Tibial nerve (tissue), 4 donors: Measurements from ENCODE around the gene PPP2R3B. TPM values are rescaled to one million over a fixed set of nuclear protein-coding genes. Genes with fewer than 3 reads are reported as not detected.

ENCODE experiments used
- DNase-seq, 2 donors: peaks; one replicate each; pipeline ENCODE4 v3.0.0-alpha.2; 2019; ENCODE audit warnings: low spot score in 2 of 2
- H3K27ac ChIP-seq, 4 donors: fragments of 200-600 bp; sonication (generic) in 3 of 4; one replicate each; pipeline ENCODE4 v1.5.1; 2017 to 2019; ENCODE audit warnings: mild to moderate bottlenecking in 1 of 4
- H3K27me3 ChIP-seq, 2 donors: fragments of 200-600 bp; sonication (generic) in 1 of 2; one replicate each; pipeline versions ENCODE4 v1.5.1 to v1.6.0; 2017 to 2019
- H3K36me3 ChIP-seq, 3 donors: fragments of 200-600 bp; sonication (generic); one replicate each; pipeline ENCODE4 v1.5.1; 2018 to 2019
- H3K4me1 ChIP-seq, 4 donors: fragments of 200-600 bp; sonication (generic) in 3 of 4; one replicate each; pipeline ENCODE4 v1.5.1; 2017 to 2019
- H3K4me3 ChIP-seq, 4 donors: fragments of 200-600 bp; sonication (generic) in 3 of 4; one replicate each; pipeline ENCODE4 v1.5.1; 2017 to 2019; ENCODE audit warnings: mild to moderate bottlenecking in 1 of 4, moderate library complexity in 1 of 4
- H3K9me3 ChIP-seq, 4 donors: fragments of 200-600 bp; sonication (generic) in 3 of 4; one replicate each; pipeline ENCODE4 v1.5.1; 2017 to 2019
- CTCF ChIP-seq, 5 experiments: fragments of 200-600 bp in 3 of 5; fragments of 450-650 bp in 2 of 5; sonication (generic) in 3 of 5; IDR thresholded peaks; one replicate each; pipeline ENCODE4 v1.5.1; 2016 to 2019; ENCODE audit warnings: antibody characterized with exemption in 5 of 5, mild to moderate bottlenecking in 3 of 5, moderate library complexity in 2 of 5
- EP300 ChIP-seq, 2 donors: sonication (generic); formaldehyde crosslinking; IDR thresholded peaks; one replicate each; pipeline ENCODE4 v1.6.1; 2017; ENCODE audit warnings: antibody characterized with exemption in 2 of 2, mild to moderate bottlenecking in 1 of 2
- POLR2A ChIP-seq, 2 donors: fragments of 450-650 bp; IDR thresholded peaks; one replicate each; pipeline ENCODE4 v1.6.1; 2017; ENCODE audit warnings: antibody characterized with exemption in 2 of 2, mild to moderate bottlenecking in 2 of 2, moderate library complexity in 2 of 2
- WGBS, 2 donors: methylation state at CpG; one replicate each; pipeline ENCODE4 v1.1.5; 2018; 5-methylcytosine and 5-hydroxymethylcytosine counted together
- total RNA-seq, 4 donors: library from RNA; depleted of rRNA; stranded (reverse); fragments of >200 nt; gene quantifications; one replicate each; pipeline ENCODE4 v1.1.0, GENCODE V29; 2016

The PPP2R3B gene
- total RNA-seq, 4 donors from 2014 or later = 20.4 to 59.4 (median 32.7) TPM

GRCh38 chrX:356385-357034 lies 30.2 kb downstream of the PPP2R3B start:
- no peak overlapping the region for H3K27ac ChIP-seq
- H3K4me1 ChIP-seq = no peaks in the 10 kb centered on the region
- H3K27me3 ChIP-seq = no peaks in the 10 kb centered on the region
- WGBS, 2 donors = 75 to 84% methylated on average over 17 of the region's 17 CpGs
- no peak overlapping the region for H3K4me3 ChIP-seq
- H3K36me3 ChIP-seq = peaks cover 0 to 79% (median 5%) of the 10 kb centered on the region in 3 donors
- no peak for DNase-seq
- peaks cover 0 to 29% (median 6%) of the 10 kb centered on the region in 4 donors for H3K9me3 ChIP-seq
- no peak for TF ChIP-seq EP300 (IDR thresholded peaks at IDR 0.05)
- TF ChIP-seq CTCF (IDR thresholded peaks at IDR 0.05) = no peak
- no peak for TF ChIP-seq POLR2A (IDR thresholded peaks at IDR 0.05)

- no peaks in the 10 kb centered on the region for H3K27me3 ChIP-seq
- no peak overlapping the region for H3K27ac ChIP-seq
- no peak for DNase-seq
- peaks cover 0 to 20% (median 6%) of the 10 kb centered on the region in 4 donors for H3K9me3 ChIP-seq
- 90 to 94% methylated on average over 35 of the region's 35 CpGs for WGBS, 2 donors
- TF ChIP-seq POLR2A (IDR thresholded peaks at IDR 0.05) (no peak), CTCF (IDR thresholded peaks at IDR 0.05) (no peak), EP300 (IDR thresholded peaks at IDR 0.05) (no peak)
- H3K4me1 ChIP-seq = no peaks in the 10 kb centered on the region
- no peak overlapping the region for H3K4me3 ChIP-seq
- peaks cover 0 to 76% (median 5%) of the 10 kb centered on the region in 3 donors for H3K36me3 ChIP-seq
Measured at GRCh38 chrX:355329-356050, 31.2 kb downstream of the PPP2R3B start.

- H3K36me3 ChIP-seq = peaks cover 0 to 65% (median under 1%) of the 10 kb centered on the region in 3 donors
- no peak overlapping the region for H3K4me3 ChIP-seq
- H3K27ac ChIP-seq = no peak overlapping the region
- peaks cover 0 to 6% (median 0%) of the 10 kb centered on the region in 4 donors for H3K4me1 ChIP-seq
- no peak for DNase-seq
- H3K27me3 ChIP-seq = no peaks in the 10 kb centered on the region
- H3K9me3 ChIP-seq = peaks cover 0 to 3% (median 0%) of the 10 kb centered on the region in 4 donors
- no peak for TF ChIP-seq EP300 (IDR thresholded peaks at IDR 0.05)
- no peak for TF ChIP-seq POLR2A (IDR thresholded peaks at IDR 0.05)
- TF ChIP-seq CTCF (IDR thresholded peaks at IDR 0.05) = no peak
- WGBS, 2 donors = 91% methylated on average over 25 to 34 of the region's 39 CpGs
Measured at GRCh38 chrX:353566-354535, 32.9 kb downstream of the PPP2R3B start.

GRCh38 chrX:352582-353314 lies 34.0 kb downstream of the PPP2R3B start:
- TF ChIP-seq CTCF (IDR thresholded peaks at IDR 0.05) = no peak
- TF ChIP-seq EP300 (IDR thresholded peaks at IDR 0.05) = no peak
- no peak for TF ChIP-seq POLR2A (IDR thresholded peaks at IDR 0.05)
- Histone ChIP-seq H3K4me3 (no peak overlapping the region), H3K9me3 (no peaks in the 10 kb centered on the region), H3K27ac (no peak overlapping the region), H3K36me3 (peaks cover 0 to 54% (median 0%) of the 10 kb centered on the region in 3 donors), H3K4me1 (peaks cover 0 to 10% (median 0%) of the 10 kb centered on the region in 4 donors), H3K27me3 (no peaks in the 10 kb centered on the region)
- DNase-seq = no peak
- whole genome bisulfite sequencing, 2 donors = 95 to 97% methylated on average over 39 of the region's 39 CpGs
